Measurements from ENCODE around the gene FAIM2. TPM values are rescaled to one million over a fixed set of nuclear protein-coding genes. Genes with fewer than 3 reads are reported as not detected.

Gene FAIM2
- total RNA-seq, 2 experiments from 2014 or later = not detected

DNA sequence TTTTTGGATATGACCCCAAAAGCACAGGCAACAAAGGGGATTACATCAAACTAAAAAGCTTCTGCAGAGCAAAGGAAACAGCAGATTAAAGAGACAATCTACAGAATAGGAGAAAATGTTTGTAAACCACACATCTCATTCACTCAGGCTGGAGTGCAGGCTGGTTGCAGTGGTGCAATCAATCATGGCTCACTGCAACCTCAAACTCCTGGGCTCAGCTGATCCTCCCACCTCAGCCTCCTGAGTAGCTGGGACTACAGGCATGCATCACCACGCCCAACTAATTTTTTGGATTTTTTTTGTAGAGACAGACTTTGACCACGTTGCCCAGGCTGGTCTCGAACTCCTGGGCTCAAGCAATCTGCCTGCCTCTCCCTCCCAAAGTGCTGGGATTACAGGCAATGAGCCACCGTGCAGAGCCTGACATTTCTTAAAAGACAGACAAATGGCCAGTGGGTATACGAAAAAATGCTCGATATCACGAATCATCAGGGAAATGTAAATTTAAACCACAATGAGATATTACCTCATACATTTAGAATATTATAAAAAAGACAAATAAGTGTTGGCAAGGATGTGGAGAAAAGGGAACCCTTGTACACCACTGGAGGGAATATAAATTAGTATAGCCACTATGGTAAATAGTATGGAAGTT, 85.3 kb downstream of the FAIM2 start:
- ChIA-PET POLR2A (no interaction called here), CTCF (no interaction called here)
- Mint-ChIP-seq H3K4me1 (ENCODE audit: low read depth) (peaks cover 34% of the 10 kb centered on the region), H3K27ac (no peak overlapping the region), H3K9me3 (no peaks in the 10 kb centered on the region), H3K27me3 (no peaks in the 10 kb centered on the region), H3K36me3 (ENCODE audit: low read depth) (peaks cover 12% of the 10 kb centered on the region), H3K4me3 (no peak overlapping the region)
- no peaks in the 10 kb centered on the region for H3K27me3 ChIP-seq (ENCODE audit: control insufficient read depth in 1 of 2, insufficient read depth in 2 of 2, low read length in 2 of 2)
- peaks cover 5% of the 10 kb centered on the region for H3K36me3 ChIP-seq (ENCODE audit: insufficient read depth, low read length)
- DNase-seq = no peak
- ATAC-seq (ENCODE audit: poor library complexity) = no peak
- intact Hi-C loops (cut with DNase I, micrococcal nuclease) = no loop called here
- no peak for TF ChIP-seq CTCF (IDR thresholded peaks at IDR 0.05)
- H3K4me1 ChIP-seq (ENCODE audit: insufficient read depth, low read length) = peaks cover 18% of the 10 kb centered on the region
- H3K9me3 ChIP-seq (ENCODE audit: control insufficient read depth in 1 of 2, insufficient read depth in 1 of 2, low read length in 2 of 2) = no peaks in the 10 kb centered on the region
- H3K27ac ChIP-seq (ENCODE audit: low read depth in 1 of 2, low read length in 2 of 2) = no peak overlapping the region
- no peak overlapping the region for H3K4me3 ChIP-seq (ENCODE audit: low read length)

Other genes starting within 250 kb of the FAIM2 start
- 10 to 100 TPM; 33.3 to 34.8 TPM for gene FMNL3, start 196.5 kb downstream of the FAIM2 start, total RNA-seq
- gene TMBIM6, start 162.3 kb downstream of the FAIM2 start, total RNA-seq = 100 to 1,000 TPM; 274 to 279 TPM
- 1 to 10 TPM; 9.2 to 9.8 TPM for gene NCKAP5L, start 75.5 kb downstream of the FAIM2 start, total RNA-seq
- 1 to 10 TPM; 2.8 to 3.9 TPM for gene BCDIN3D, start 60.8 kb downstream of the FAIM2 start, total RNA-seq
- gene AQP2, start 46.8 kb upstream of the FAIM2 start, total RNA-seq = not detected
- not detected for gene AQP5, start 58.0 kb upstream of the FAIM2 start, total RNA-seq
- gene AQP6, start 69.0 kb upstream of the FAIM2 start, total RNA-seq = not detected
- 1 to 10 TPM; 3.0 to 3.3 TPM for gene RACGAP1, start 121.6 kb upstream of the FAIM2 start, total RNA-seq
- gene ASIC1, start 153.7 kb upstream of the FAIM2 start, total RNA-seq = 1 to 10 TPM; 1.5 to 2.8 TPM
- 10 to 100 TPM; 78.9 to 80.0 TPM for gene SMARCD1, start 181.4 kb upstream of the FAIM2 start, total RNA-seq
- under 1 TPM; 0.41 to 0.47 TPM for gene GPD1, start 200.1 kb upstream of the FAIM2 start, total RNA-seq
- gene COX14, start 208.3 kb upstream of the FAIM2 start, total RNA-seq = 10 to 100 TPM; 51.1 to 52.8 TPM